OCI-LY1 (cell line): Measurements from ENCODE around the gene PDGFRB.

Experiments used
- H2AFZ ChIP-seq: fragments of 200-600 bp; sonication (generic), shearing (Covaris generic); 2 replicates; pipeline ENCODE4 v1.6.0; 2014; ENCODE audit warnings: antibody characterized with exemption, mild to moderate bottlenecking, low read length
- H3F3A ChIP-seq: fragments of 200-600 bp; sonication (generic), shearing (Covaris generic); 2 replicates; pipeline ENCODE4 v1.6.0; 2014; ENCODE audit warnings: mild to moderate bottlenecking, antibody characterized with exemption, low read length, moderate library complexity; ENCODE audit not compliant: insufficient read depth
- H3K27ac ChIP-seq: fragments of 200-600 bp; sonication (generic); 2 replicates; pipeline ENCODE4 v1.5.1; 2014; ENCODE audit warnings: low read length, mixed run types, mild to moderate bottlenecking, low read depth; ENCODE audit not compliant: poor library complexity, severe bottlenecking
- H3K27me3 ChIP-seq: fragments of 200-600 bp; sonication (generic); 2 replicates; pipeline ENCODE4 v1.6.0; 2014; ENCODE audit warnings: antibody characterized with exemption, mild to moderate bottlenecking, low read length, moderate library complexity; ENCODE audit not compliant: insufficient read depth
- H3K36me3 ChIP-seq: fragments of 200-600 bp; sonication (generic); 2 replicates; pipeline ENCODE4 v1.6.1; 2014; ENCODE audit warnings: mild to moderate bottlenecking, antibody characterized with exemption, low read length, moderate library complexity, mixed read lengths; ENCODE audit not compliant: insufficient read depth
- H3K4me1 ChIP-seq: fragments of 200-600 bp; sonication (generic); 2 replicates; pipeline ENCODE4 v1.5.1; 2014; ENCODE audit warnings: mild to moderate bottlenecking, low read length, moderate library complexity; ENCODE audit not compliant: insufficient read depth, severe bottlenecking
- H3K4me2 ChIP-seq: fragments of 200-600 bp; sonication (generic), shearing (Covaris generic); 2 replicates; pipeline ENCODE4 v1.6.1; 2014; ENCODE audit warnings: low read length
- H3K4me3 ChIP-seq: fragments of 200-600 bp; sonication (generic); 2 replicates; pipeline ENCODE4 v1.5.1; 2014; ENCODE audit warnings: low read length, low read depth, mild to moderate bottlenecking, mixed read lengths; ENCODE audit not compliant: poor library complexity, severe bottlenecking
- H3K79me2 ChIP-seq: fragments of 200-600 bp; shearing (Covaris generic); 2 replicates; pipeline ENCODE4 v1.6.1; 2016; ENCODE audit warnings: mixed run types, low read length, mixed read lengths; ENCODE audit not compliant: insufficient read depth
- H3K9ac ChIP-seq: fragments of 200-600 bp; sonication (generic), shearing (Covaris generic); 2 replicates; pipeline ENCODE4 v1.6.1; 2014; ENCODE audit warnings: mild to moderate bottlenecking, low read length, mixed read lengths
- H3K9me2 ChIP-seq: fragments of 200-600 bp; sonication (generic), shearing (Covaris generic); 2 replicates; pipeline ENCODE4 v1.6.1; 2014; ENCODE audit warnings: low read depth, mild to moderate bottlenecking, low read length, mixed read lengths
- H3K9me3 ChIP-seq: fragments of 200-600 bp; shearing (Covaris generic); 2 replicates; pipeline ENCODE4 v1.6.1; 2014; ENCODE audit warnings: low read length, mixed read lengths
- H4K20me1 ChIP-seq: fragments of 200-600 bp; sonication (generic), shearing (Covaris generic); 2 replicates; pipeline ENCODE4 v1.6.0; 2016; ENCODE audit warnings: mild to moderate bottlenecking, low read length; ENCODE audit not compliant: insufficient read depth
- CTCF ChIP-seq: fragments of 200-600 bp; sonication (generic), shearing (Covaris generic); IDR thresholded peaks from 2 replicates; pipeline ENCODE4 v1.5.1; 2017; ENCODE audit warnings: mild to moderate bottlenecking, antibody characterized with exemption, low read length, moderate library complexity, mixed read lengths
- EZH2 ChIP-seq: fragments of 200-600 bp; sonication (generic), shearing (Covaris generic); IDR thresholded peaks from 2 replicates; pipeline ENCODE4 v1.8.0; 2017; ENCODE audit warnings: borderline replicate concordance, mixed run types, mild to moderate bottlenecking, antibody characterized with exemption, low read length, moderate library complexity, mixed read lengths

Gene PDGFRB

GRCh38 chr5:150077996-150078801 is 77.4 kb downstream of the PDGFRB start:
- H3K9ac ChIP-seq: no peak overlapping the region
- H3K4me3 ChIP-seq: no peak overlapping the region
- no peaks in the 10 kb centered on the region for H4K20me1 ChIP-seq
- H3K9me3 ChIP-seq: no peaks in the 10 kb centered on the region
- H3K4me1 ChIP-seq: no peaks in the 10 kb centered on the region
- H3K9me2 ChIP-seq: no peaks in the 10 kb centered on the region
- peaks cover 11% of the 10 kb centered on the region for H3K27me3 ChIP-seq
- no peaks in the 10 kb centered on the region for H3F3A ChIP-seq
- no peak overlapping the region for H2AFZ ChIP-seq
- no peak overlapping the region for H3K27ac ChIP-seq
- H3K36me3 ChIP-seq: no peaks in the 10 kb centered on the region
- TF ChIP-seq CTCF: no peak
- TF ChIP-seq EZH2: no peak
- no peak overlapping the region for H3K4me2 ChIP-seq
- H3K79me2 ChIP-seq: no peaks in the 10 kb centered on the region

GRCh38 chr5:150077060-150077459 is 78.6 kb downstream of the PDGFRB start:
- Histone ChIP-seq H3K27me3 (peaks cover 11% of the 10 kb centered on the region), H3K9ac (no peak overlapping the region), H3K4me2 (no peak overlapping the region), H3K36me3 (no peaks in the 10 kb centered on the region), H3K79me2 (no peaks in the 10 kb centered on the region), H3K4me3 (no peak overlapping the region), H3K27ac (no peak overlapping the region), H3F3A (no peaks in the 10 kb centered on the region), H2AFZ (no peak overlapping the region), H3K4me1 (no peaks in the 10 kb centered on the region), H3K9me3 (no peaks in the 10 kb centered on the region), H3K9me2 (no peaks in the 10 kb centered on the region), H4K20me1 (no peaks in the 10 kb centered on the region)
- TF ChIP-seq EZH2 (no peak), CTCF (no peak)

- H3K36me3 ChIP-seq: no peaks in the 10 kb centered on the region
- TF ChIP-seq CTCF (no peak; the same call in 1 of the 2 replicates), EZH2 (no peak)
- no peaks in the 10 kb centered on the region for H3K79me2 ChIP-seq
- H3K9me2 ChIP-seq: no peaks in the 10 kb centered on the region
- peaks cover 11% of the 10 kb centered on the region for H3K27me3 ChIP-seq
- no peak overlapping the region for H2AFZ ChIP-seq
- H3K4me2 ChIP-seq: no peak overlapping the region
- no peaks in the 10 kb centered on the region for H3F3A ChIP-seq
- H3K4me1 ChIP-seq: no peaks in the 10 kb centered on the region
- H4K20me1 ChIP-seq: no peaks in the 10 kb centered on the region
- no peaks in the 10 kb centered on the region for H3K9me3 ChIP-seq
- H3K9ac ChIP-seq: no peak overlapping the region
- no peak overlapping the region for H3K27ac ChIP-seq
- H3K4me3 ChIP-seq: no peak overlapping the region
Measured at GRCh38 chr5:150075806-150076205, 79.8 kb downstream of the PDGFRB start.
